HG03066 (cell line): ENCODE results near the gene RNASE4.

ENCODE experiments used
- ATAC-seq: cut with Tn5 transposase; IDR thresholded peaks from one replicate; pipeline ENCODE4 v1.9.1; 2021; ENCODE audit warnings: low read depth; ENCODE audit not compliant: unreplicated experiment

RNASE4 gene

GRCh38 chr14:20671597-20672283 lies 12.6 kb upstream of the RNASE4 start:
- ATAC-seq = no peak

GRCh38 chr14:20675669-20676068 lies 8.7 kb upstream of the RNASE4 start:
- no peak for ATAC-seq

- no peak for ATAC-seq
Measured at GRCh38 chr14:20676072-20676471, 8.3 kb upstream of the RNASE4 start.

- no peak for ATAC-seq
Measured at GRCh38 chr14:20679907-20680306, 4.5 kb upstream of the RNASE4 start.

- no peak for ATAC-seq
Measured at GRCh38 chr14:20680363-20680762, 4.0 kb upstream of the RNASE4 start.

GRCh38 chr14:20680843-20681347 lies 3.5 kb upstream of the RNASE4 start:
- peak; percentile 24 for ATAC-seq

- ATAC-seq = no peak
Measured at GRCh38 chr14:20681348-20682126, 2.8 kb upstream of the RNASE4 start.

- no peak for ATAC-seq
Measured at GRCh38 chr14:20682127-20682434, 2.3 kb upstream of the RNASE4 start.

- peak; percentile 51 for ATAC-seq
Measured at GRCh38 chr14:20682435-20683124, 1.8 kb upstream of the RNASE4 start.

- ATAC-seq = peak; percentile 33
Measured at GRCh38 chr14:20683125-20683890, 1.1 kb upstream of the RNASE4 start.

GRCh38 chr14:20684662-20685456 lies 499 bp downstream of the RNASE4 start:
- ATAC-seq = no peak

GRCh38 chr14:20686386-20687143 lies 2.2 kb downstream of the RNASE4 start:
- no peak for ATAC-seq

- no peak for ATAC-seq
Measured at GRCh38 chr14:20687362-20688166, 3.2 kb downstream of the RNASE4 start.

- ATAC-seq = no peak
Measured at GRCh38 chr14:20688167-20688839, 3.9 kb downstream of the RNASE4 start, which contains the start of gene ANG. Gene ANG (plus strand): TSS chr14:20688764. CDS start chr14:20693565, 4,801 bp downstream.

- ATAC-seq = no peak
Measured at GRCh38 chr14:20690848-20691640, 6.7 kb downstream of the RNASE4 start.

GRCh38 chr14:20692116-20692751 lies 7.9 kb downstream of the RNASE4 start:
- no peak for ATAC-seq
